GM18508 (cell line): ENCODE results near the gene MYLK4.

Source experiments
- ATAC-seq: cut with Tn5 transposase; IDR thresholded peaks from one replicate; pipeline ENCODE4 v1.9.1; 2021; ENCODE audit warnings: moderate number of reproducible peaks; ENCODE audit not compliant: insufficient read depth, unreplicated experiment

The MYLK4 gene

DNA sequence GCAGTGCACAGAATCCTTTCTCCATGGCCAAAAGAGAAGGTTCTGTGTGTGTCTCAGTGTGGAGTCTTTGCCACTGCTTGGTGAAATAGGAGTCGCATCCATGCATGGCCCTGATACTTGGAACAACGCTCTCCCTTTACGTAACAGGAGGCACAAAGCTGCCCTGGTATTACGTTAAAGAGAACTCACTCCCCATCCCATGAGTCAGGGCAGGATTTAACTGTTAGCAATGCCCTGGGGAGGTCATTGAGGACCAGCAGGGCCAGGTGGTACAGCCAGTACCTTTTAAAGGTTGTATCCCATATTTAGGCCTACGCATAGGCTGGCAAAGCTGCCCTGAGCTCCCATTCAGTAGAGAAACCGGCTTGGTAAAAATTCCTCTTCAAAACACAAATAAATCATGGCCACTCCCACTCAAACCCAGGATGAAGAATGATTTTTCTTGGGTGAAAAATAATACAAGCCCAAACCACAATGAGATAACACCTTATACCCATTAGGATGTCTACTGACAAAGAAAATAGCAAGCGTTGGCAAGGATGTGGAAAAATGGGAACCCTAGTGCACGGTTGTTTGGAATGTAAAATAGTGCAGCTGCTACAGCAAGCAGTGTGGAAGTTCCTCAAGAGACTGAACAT is 37.1 kb downstream of the MYLK4 start:
- no peak for ATAC-seq

DNA sequence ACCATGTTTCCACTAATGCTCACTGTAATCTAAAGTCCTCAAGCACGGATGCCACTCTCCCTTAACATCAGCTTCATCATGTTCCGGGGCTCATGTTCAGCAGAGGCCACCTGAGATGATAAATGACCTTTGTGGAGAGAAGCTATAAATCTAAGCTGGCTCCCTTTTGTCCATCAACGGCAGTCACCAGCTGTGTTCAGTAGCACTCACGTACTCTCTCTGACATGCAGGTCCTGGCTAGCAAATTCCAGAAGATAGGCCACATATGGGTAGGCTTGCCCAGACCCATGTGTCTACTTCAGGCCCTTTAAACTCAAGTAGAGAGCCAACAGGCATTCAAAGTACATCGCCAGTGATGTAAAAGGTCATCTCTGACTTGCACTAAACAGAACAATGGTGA is 38.6 kb downstream of the MYLK4 start:
- no peak for ATAC-seq

DNA sequence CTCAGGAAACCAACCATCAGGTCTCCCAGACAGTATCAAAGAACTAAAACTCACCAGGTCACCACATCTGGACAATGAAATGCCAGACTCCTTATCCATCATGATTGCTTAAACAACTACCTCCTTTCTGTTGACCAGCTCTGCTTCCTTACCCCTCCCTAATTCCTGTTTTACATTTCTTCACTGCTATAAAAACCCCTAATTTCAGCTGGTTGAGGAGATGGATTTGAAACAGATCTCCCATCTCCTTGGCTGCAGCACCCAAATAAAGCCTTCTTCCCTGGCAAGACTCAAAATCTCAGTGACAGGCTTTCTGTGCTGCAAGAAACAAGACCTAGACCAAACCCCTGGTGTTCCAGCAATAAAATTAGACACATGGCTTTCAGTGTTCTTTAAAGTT is 40.3 kb downstream of the MYLK4 start:
- no peak for ATAC-seq

DNA sequence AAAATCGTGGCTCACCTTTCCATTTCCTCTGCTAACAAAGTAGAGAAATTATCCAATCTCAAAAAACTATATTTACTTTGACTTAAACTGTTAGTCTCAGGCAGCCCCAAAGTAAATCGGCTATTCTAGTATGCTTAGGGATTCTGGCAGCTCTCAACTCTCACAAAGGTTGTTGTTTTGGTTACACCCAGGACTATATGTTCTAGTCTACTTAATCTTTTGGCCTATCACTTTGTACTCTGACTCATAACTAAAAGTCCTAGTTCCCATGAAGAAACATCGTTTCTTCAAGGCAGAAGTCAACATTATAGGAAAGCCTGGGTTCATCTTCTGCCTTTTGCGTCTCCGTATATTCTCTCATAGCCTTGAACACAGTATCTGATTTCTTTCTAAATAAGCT is 42.3 kb downstream of the MYLK4 start:
- ATAC-seq: no peak

DNA sequence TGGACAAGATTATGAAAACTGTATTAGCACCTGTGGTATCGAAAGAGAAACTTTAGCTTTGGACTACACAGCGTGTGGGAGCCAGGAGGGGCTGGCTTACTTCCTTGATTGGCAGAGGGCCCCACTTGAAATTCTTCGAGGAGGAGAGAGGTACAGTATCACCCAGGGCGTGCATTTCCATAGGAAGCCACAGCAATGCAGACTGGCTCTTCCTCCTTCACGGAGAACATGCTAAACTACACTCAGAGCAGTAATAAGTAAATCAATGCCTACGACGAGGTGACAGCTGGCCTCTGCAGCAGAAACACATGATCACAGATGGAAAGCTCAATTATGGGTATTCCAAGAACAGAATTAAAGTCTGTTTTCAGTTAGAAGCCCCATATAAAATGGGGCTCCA is 44.2 kb downstream of the MYLK4 start:
- ATAC-seq: no peak

DNA sequence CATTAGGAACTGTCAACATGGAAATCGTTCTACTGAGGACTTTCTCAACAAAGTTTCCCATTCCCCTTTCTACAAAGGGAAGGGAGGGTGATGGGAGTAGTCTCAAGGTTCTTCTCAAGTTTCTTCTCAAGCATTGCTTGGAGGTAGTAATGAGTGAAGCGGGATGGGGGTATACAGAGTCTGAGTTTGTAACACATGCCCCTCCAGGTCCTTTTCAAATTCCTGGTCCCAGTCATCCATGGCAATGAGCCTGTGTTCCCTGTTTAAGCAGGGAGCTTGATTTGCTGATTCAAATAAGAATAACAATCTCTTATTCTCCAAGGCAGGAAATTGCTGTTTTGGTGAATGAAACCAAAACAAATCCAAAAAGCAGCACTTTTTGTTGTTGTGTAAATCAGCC is 45.5 kb downstream of the MYLK4 start:
- no peak for ATAC-seq

DNA sequence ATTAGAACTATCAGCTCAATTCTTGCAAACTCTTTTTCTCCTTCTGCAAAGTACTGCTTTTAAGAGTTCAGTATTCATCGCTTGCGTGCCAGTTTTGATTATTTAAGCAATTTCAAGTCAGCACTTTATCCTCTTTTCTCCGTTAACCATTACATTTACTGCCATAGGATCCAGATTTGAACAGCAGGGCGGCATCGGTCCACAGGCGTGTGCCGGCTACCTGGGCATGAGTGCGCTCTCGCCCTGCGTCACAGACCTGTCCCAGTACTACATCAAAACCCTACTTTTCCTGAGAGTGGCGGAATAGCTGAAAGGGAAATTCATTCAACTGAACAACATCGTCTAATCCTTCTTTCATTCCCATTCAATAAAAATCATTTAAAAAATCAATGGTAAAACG is 53.4 kb downstream of the MYLK4 start:
- no peak for ATAC-seq

DNA sequence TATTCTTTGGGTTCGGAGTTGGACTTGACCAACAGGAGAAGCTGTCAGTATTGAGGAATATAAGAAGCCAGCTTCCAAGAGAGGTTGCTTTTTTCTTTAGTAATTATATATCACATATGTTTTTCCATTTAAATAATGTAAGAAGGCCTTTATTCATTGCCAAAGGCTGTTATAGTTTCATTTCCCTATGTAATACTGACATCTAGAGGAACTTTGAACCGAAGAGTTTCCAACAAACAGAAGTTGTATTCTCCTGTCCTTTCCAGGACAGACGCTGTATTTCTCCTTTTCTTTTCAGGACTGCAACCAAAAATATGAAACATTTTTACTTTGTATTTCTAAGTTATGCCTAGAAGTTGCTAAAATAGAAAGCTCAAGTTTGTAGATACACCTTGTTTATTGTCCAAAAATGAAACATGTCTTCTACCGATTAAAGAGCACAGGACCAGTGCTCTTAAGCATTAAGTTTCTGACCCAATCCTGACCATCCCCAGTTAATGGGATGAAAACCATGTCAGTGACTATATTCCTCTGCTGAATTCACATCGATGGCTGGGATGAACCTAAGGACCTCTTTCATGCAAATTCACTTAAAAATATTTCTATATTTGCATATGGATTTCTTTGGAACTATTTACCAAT is 55.1 kb downstream of the MYLK4 start:
- no peak for ATAC-seq

DNA sequence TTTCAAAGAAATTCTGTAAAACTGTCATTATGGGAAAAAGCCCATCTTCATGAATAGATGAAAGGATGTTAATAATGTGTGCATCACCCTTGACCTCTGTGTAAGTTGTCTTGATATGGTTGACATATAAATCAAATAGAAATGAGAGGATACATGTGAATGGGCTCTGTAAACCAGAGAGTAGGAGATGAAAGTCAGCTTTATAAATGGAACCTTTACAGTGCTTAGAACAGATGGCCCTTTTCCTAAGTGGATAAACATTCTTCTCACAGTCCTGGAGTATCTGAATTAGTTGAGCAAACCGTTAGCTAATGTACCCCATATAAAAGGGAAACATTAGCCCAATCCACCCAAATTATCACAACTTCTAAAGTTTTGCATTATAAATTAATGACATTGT is 57.5 kb downstream of the MYLK4 start:
- ATAC-seq: no peak

DNA sequence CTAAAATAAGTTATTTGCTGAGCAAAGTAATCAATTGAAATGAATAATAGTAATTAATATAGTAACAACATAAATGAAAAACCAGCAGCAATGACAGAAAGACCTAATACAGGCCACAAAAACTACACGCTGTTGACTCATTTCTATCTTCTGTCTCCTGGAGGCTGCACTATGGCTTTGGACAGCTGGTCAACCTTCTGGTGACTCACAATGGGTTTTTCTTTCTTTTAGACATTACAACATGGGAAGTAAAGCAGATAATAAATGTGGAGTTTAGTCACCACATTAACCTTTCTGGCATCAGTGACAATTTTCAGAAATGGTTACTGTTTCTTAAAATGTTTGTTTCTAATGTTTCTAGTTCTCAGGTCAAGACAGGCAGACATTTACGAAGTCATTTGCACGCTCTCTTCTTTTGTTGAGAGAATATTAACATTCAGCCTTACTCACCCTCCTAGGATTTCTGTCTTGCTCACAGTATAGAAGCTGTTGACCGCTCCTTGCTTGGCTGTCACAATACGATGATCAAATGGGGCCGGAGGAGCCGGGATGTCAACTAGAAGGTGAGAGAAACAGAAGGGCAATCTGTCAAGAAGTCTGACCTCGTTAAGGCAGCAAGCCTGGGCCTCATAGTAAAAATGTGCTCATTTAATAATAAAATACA is 62.2 kb downstream of the MYLK4 start:
- ATAC-seq: no peak

DNA sequence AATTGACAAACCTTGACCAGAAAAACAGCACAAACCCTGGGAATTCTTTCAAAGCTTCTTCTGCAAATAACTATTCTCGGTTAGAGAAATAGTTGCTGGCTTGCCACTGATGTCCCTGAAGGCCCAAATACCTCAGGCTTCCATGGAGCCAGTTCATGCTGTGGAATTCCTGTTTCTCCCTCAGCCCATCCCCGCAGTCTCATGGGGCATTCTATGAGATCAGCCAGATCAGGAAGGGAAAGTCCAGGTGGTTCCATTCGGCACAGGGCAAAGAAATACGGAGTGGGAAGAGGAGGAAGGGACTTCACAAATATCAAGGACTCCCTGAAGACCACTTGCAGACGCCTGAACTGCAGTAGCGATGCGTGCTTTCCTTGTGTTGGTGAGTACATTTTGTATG is 63.3 kb downstream of the MYLK4 start:
- ATAC-seq: no peak

DNA sequence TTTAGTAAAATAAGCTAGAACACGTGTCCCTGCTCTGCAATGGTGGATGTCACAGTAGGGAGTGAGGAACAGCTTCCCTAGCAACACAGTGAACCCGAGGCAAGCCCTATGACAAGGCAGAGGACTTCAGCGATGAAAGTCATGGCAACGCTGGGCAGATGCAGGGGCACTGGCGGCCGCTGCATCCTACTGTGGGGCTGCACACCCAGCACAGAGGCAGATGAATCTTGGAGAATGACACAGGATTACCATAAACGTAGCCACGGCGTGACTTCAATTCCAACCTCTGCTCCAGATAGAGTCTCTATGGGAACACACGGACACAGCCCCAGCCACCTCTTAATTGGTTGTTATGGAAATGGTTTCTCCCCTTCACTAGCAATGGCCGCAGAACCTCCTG is 64.2 kb downstream of the MYLK4 start:
- ATAC-seq: no peak

DNA sequence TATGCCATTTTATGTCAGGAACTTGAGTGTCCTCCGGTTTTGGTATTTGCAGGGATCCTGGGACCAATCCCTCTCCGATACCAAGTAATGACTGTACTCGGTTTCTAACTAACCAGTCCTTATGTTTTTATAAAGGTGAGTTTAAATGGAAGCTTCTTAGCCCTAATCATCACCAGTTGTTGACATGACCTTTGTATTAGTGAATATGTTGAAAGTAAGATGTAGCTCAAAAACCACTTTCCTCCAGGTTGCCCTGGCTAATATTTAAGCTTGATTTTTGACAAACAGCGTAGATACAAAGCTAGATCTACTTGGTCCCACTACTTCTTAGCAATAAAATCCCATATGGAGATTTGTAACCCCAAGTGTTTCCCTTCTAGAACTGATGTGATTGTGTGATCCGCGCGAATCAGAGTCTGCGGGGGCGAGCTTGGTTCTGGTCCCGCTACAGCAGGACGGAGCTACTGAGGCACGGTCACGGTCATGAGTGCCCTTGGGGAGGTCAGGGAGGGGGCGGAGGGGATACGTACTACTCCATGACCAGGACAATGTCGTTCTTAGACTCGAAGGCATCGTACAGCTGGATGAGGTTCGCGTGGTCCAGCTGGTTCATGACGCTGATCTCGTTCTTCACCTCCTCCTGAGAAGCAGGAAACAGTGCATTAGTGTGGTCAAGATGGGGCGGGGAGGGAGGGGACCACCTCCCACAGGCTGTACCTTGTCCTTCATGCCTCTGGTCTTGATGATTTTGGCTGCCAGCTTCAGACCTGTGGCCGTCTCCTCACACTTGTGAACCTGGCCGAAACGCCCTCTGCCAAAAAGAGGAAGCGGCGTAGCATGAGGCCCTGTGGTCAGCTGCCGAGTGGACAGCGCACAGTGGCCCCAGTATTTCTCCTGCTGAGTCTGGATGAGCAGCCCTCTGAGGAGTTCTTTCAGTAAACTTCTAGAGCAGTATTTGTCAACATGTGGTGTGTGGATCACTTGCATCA is 65.7 kb downstream of the MYLK4 start:
- ATAC-seq: no peak

DNA sequence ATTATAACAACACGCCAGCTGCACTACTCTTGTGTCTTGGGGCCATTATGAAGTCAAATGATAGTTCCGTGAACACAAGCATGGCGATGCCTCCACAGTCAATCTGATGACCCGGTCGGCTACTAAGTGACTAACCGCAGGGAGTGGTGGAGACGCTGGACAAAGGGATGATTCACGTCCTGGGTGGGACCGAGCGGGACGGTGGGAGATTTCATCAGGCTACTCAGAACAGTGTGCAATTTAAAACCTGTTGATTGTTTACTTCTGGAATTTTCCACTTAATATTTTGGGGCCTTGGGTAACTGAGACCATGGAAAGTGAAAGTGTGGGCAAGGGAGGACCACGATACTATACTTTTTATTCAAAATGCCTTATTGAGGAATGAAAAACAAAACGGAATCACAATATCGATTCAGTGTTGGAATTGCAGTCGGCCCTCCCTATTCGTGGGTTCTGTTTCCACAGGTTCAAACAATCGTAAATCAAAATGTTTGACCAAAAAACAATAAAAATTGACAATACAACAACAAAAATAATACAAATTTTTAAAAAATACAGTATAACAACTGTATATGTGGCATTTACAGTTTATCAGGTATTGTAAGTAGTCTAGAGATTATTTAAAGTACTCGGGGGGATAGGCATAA is 66.5 kb downstream of the MYLK4 start:
- ATAC-seq: no peak

DNA sequence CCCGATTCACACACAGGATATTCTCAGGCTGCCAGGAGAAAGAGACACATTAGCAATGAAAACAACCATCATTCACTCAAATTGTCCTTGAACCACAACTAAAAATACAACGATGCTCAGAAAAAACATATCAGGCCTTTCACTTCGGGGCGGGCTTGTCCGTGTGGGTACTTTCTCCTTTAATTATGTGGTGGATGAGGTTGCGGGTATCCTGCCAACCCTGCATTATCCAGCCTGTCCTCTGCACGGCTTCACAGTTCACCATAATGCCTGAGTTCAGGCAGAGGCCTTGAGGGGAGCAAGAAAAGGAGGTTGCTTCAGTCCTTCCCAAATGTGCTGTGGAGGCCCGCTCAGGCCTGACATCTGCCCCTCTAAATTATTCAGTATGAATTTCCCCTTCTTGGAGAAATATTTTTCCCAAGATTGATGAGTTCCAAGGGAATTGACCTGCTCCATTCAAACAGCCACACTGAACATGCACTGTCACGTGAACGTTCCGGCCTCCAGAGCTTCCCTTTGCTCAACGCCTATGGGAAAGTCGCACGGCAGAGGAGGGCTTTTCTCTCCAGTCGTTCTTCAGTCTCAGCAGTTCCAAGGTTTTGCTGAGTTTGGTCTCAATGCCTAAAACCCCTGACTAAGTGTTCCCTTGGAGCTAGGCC is 70.3 kb downstream of the MYLK4 start:
- no peak for ATAC-seq

DNA sequence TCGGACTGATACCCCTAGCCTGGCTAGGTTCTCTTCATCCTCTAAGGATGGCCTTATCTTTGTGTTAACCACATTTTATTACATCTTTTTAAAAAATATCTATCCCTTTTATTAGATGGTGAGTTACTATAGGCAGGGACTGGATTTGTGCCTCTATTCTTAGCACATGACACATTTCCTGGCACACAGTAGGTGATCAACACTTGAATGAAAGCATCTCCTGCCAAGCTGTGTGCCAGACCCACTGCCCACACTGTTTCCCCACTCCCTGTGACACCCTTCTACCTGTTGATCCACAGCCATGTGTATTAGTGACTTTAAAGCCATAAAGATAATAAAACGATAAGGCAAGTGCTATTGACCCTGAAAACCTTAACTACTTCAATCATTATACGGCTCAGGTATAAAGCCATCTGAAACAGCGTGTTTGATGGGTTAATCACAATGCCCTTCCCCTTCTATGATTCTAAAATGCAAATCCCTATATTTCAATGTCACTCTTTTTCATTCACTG is 73.6 kb downstream of the MYLK4 start:
- no peak for ATAC-seq

DNA sequence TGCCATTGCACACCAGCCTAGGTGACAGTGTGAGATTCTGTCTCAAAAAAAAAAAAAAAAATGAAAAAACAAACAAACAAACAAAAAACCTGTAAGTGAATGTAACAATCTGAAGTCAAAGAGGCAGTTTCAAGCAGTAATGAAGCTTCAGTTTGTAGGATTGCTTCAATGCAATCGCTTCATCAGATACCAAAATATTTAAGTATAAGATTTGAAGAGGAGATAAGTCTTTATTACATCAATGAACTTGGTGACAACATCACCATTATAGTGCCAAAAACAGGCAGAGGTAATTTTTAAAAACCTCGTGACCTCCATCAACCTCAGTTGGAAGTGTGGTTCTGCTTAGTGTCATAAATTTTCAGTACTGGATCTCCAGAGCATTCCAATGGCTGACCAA is 74.7 kb downstream of the MYLK4 start:
- ATAC-seq: no peak

DNA sequence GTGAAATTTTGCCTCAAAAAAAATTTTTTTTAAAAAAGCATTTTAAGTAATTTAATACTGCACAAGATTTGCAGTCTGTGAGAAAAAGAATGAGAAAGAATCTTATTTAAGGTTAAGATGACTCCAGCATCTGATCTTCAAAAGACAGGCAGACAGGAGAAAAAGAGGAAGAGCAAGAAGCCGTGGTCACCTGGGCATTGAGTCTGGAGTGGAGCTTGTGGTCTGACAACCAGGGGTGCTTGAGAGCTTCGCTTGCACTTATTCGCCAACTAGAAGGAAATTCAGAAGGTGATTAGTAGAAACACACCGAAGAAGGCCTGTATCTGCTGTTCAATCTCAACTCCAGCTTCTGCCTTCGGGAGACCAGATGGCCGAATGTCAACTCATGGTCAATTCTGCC is 75.9 kb downstream of the MYLK4 start:
- no peak for ATAC-seq

DNA sequence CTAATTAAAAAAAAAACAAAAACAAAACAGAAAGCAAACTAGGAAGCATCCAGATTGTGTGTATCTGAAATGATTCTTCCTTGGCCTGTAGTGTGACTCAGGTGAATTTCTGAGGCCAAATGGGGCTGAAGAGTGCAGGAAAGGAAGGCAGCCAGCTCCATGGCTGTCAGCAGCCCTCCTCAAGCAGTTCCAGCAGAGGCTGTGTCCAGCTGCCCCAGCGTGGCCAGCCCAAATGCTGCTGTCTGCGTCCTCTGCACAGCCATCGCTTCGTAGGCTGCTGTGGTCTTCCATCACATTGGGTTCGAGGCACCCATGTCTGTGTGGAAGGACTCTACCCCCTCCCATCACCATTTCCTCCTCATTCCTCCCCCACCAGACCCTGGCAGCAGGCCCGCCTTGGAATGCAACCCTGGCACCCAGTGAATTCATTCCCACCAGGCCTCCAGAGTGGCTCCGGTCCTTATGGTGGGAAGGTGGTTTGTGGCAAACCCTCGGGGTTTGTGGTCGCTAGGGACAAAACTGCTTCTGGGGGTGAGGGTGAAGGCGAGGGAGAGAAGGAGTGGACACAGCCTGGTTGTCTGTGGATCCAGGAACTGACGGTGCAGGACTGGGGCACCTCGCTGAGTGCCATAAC is 81.5 kb downstream of the MYLK4 start:
- no peak for ATAC-seq
